NCI-H524 treated with DMSO at 0.1 percent for 48 hours (cell line): ENCODE results near the gene RABGAP1.

Experiments used
- DNase-seq: peaks from one replicate; lab custom pipeline; 2025; lab: John Stamatoyannopoulos, UW

The RABGAP1 gene

GRCh38 chr9:123046406-123047195 is 105.8 kb downstream of the RABGAP1 start:
- DNase-seq, result no peak

DNA sequence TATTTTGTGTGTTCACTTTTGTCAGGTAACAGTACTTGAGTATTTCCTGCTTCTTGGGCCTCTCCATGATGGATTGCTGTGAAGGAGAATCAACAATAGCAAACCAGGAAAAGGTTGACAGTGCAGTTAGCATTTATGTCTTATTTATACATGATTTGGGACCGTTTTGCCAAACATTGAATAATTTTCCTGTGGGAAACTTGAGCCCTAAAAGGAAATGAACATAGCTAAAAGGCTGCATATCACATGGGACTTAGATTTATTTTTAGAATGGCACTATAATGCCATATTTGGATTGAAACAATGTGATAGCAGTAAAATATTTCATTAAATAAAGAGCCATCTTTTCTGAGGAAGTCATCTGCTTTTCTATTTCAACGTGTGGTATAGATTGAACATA is 107.9 kb downstream of the RABGAP1 start:
- DNase-seq, result no peak

- DNase-seq, result no peak
Observed at GRCh38 chr9:123049589-123050222, 108.9 kb downstream of the RABGAP1 start.

DNA sequence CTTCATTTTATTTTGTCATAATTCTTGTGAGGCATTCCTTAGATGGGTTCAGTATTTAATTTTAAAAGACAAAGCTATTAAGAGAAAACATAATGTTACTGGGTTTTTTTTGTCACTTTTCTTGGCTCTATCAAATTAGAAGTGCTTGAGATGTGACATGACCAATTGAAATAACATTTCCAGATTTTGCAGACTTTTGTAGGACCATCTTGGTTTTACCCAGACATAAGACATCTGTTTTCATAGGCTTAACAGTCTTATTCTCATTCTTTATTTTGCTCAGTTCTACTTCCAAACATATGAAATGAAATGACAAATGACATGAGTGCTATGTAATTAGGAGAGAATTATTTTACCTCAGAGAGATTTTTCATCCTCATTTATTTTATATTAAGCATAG is 112.2 kb downstream of the RABGAP1 start:
- no peak for DNase-seq

GRCh38 chr9:123053711-123054110 is 112.9 kb downstream of the RABGAP1 start:
- no peak for DNase-seq

- no peak for DNase-seq
Observed at GRCh38 chr9:123058834-123059233, 118.0 kb downstream of the RABGAP1 start.

DNA sequence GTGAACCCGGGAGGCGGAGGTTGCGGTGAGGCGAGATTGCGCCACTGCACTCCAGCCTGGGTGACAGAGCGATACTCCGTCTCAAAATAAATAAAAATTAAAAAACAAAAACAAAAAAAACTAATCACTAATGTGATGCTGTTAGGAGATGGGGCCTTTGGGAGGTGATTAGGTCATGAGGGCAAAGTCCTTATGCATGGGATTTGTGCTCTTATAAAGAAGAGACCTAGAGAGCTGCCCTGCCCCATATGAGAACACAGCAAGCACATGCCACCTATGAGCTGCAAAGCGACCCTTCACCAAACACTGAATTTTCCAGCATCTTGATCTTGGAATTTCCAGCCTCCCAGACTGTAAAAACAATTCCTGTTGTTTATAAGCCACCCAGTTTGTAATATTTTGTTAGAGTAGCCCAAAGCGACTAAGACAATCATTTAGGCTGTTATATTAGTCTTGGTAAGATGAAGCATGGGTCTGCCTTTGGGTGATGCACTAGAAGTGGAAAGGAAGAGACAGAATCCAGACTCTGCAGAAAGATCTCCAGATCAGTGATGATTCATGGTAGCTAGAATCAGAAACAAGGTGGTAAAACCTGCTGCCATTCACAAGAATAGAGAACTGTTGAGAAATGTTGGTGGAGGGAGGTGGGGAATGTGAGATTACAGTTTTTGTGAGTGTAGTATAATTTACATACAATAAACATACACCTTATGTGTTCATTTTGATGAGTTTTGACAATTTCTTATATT is 118.8 kb downstream of the RABGAP1 start:
- DNase-seq, result no peak

- no peak for DNase-seq
Observed at GRCh38 chr9:123061216-123061615, 120.4 kb downstream of the RABGAP1 start.

DNA sequence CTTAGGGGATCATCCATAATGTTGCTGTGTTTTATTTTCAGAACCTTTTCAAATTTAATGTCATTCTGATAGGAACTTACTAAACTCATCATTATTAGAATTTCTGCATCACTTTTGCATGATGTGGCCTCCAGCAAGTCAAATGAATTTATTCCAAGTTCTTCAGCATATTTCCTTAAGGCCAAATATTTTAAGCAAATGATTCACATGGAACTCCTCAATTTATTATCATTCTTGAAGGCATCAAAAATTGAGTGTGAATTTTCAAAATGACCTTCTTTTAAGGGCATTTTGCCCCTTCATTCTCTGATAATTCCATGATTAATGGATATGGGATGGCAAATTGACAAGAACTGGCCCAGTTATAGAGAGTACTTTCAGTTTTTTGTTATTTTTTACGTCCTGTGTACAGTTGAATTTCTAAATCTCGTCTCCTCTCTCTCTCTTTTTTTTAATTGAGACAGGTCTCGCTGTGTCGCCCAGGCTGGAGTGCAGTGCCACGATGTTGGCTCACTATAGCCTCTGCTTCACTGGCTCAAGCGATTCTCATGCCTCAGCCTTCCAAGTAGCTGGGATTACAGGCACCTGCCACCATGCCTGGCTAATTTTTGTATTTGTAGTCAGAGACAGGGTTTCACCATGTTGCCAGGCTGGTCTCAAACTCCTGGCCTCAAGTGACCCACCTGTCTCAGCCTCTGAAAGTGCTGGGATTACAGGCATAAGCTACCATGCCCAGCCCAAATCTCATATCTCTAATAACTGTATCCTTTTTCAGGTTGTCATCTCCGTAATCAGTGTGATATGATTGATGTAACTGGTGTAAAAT is 121.7 kb downstream of the RABGAP1 start:
- no peak for DNase-seq

DNA sequence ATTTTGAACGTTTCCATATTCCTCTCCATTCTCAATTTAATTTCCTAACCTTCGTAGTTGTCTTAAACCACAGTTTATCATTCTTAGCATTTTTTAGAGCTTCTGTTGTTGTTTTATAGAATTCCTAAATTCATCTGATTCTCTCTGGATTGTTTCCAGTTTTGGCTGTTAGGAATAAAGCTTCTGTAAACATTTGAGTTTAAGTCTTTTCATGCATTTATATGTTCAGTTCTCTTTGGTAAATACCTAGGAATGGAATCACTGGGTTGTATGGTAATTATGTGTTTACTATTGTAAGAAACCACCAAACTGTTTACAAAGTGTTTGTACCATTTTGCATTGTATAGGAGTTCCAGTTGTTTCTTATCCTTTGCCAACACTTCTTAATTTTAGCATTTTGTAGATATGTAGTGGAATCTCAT is 122.4 kb downstream of the RABGAP1 start:
- no peak for DNase-seq

DNA sequence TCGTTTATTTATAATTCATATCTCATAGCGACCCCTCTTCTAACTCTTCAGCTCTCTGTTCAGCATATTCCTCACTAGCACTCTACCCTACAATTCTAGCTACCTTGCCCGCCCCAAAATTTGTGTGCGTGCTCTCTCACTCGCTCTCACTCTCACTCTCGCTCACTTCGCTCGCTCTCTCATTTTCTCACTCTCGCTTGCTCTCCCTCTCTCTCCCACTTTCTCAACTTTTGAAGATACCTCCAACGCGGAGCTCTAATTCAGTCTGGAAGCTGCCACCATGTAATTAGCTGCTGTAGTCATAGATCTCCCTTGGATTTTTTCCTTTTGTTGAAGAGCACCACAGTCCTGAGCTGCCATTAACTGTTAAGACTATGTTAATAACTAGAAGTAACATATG is 123.1 kb downstream of the RABGAP1 start:
- DNase-seq, result no peak

DNA sequence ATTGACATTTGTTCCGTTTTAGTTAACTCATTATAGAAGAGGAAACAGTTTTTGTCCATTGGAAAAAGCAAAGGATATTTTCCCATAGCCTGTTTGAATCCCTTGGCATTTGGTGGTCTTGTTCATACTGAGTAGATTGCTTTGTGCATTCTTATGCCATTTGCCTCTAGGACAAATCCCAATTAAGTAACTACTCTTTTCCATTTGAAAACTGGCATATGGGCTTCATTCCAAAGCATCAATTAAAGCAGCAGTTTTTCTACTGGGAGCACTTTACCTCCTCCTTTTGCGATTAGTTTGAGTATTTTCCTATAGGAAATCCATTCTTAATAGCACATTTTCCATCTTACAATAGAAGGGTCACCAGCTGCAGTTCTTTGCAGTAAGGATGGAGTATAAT is 123.9 kb downstream of the RABGAP1 start:
- no peak for DNase-seq

- DNase-seq, result no peak
Observed at GRCh38 chr9:123065196-123065595, 124.4 kb downstream of the RABGAP1 start.

- DNase-seq, result no peak
Observed at GRCh38 chr9:123067136-123067535, 126.3 kb downstream of the RABGAP1 start.

- DNase-seq, result no peak
Observed at GRCh38 chr9:123069010-123069481, 128.2 kb downstream of the RABGAP1 start.

- DNase-seq, result no peak
Observed at GRCh38 chr9:123070198-123070597, 129.4 kb downstream of the RABGAP1 start.

GRCh38 chr9:123072407-123072995 is 131.7 kb downstream of the RABGAP1 start:
- DNase-seq, result no peak

DNA sequence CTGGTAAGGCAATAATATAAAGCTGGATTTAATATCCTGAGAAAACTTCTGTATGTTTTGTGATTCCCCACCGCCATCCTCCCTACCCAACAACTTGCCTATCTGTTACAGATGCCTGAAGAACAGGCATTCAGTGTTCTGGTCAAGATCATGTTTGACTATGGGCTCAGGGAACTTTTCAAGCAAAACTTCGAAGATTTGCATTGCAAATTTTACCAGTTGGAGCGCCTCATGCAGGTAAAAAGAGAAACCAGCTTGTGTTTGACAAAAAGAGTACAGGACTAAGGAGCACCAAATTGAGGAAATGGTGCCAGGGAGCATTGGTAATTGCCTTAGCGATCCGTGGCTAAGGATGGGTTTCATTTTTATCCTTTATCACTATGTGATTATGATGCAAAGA is 132.6 kb downstream of the RABGAP1 start:
- DNase-seq, result no peak

DNA sequence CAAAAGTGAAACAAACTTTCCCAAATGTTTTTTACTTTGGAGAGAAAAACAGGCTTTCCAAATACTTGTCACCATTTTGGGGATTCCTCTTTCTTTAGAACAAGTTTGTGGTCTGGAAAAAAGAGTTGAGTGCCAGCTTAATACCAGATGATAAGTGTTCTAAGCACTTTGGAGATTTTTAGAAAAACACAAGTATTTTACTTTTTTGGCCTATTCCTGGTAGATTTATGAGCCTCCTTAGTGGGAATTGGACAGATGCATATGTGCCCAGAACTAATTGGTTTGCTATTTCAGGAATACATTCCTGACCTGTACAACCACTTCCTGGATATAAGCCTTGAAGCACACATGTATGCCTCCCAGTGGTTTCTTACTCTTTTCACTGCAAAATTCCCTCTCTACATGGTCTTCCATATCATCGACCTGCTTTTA is 133.2 kb downstream of the RABGAP1 start:
- no peak for DNase-seq

DNA sequence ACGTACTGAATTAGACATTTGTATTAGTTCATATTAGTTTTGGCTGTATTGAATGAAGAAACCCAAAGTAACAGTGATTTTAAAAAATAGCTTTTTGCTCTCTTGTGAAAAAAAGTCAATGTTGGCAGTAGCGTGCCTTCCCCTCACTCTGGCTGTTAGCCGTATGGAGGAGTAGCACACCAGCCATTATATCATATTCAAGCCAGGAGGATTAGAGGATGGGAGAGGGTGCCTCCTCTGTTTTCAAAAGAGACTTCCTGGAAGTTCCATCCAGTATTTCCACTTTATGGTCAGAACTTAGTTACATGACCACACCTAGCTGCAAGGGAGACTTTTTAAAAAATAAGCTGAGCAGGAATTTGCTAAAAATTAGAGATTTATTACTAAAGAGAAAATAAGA is 133.8 kb downstream of the RABGAP1 start:
- no peak for DNase-seq

DNA sequence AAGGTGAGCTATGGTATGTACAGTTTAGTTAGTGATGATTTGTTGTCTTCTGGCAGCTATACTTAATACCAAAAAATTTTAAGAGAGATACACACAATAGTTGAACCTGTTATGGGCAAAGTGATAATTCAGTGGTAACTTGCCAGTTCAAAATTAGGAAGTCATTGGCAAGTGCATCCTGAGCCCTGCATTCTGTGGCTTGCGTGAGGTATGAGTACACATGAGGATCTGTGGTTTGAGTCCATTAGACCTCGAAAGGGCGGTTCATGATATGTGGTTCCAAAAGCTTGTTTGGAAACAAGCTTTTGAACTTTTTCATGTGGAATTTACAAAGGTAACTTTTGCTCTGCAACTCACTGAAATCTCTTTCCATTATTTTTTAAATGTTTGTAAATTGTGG is 139.6 kb downstream of the RABGAP1 start:
- DNase-seq, result no peak

DNA sequence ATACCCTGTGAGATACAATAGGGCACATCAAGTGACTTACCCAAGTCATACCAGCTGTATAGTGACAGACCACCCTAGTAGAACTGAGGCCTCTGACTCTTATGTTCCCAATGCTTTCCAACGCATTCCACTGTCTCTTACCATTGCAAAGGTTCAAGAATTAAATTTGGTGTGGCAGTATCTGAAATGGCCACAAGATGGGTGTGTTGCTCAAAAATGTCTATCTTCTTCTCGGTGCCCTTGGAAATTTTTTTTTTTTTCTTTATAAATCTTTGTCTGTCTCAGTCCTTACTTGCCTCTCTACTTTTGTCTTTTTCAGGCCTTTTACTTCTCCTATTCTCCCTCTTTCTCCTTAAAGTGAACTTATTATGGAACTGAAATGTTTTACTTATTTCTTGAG is 141.0 kb downstream of the RABGAP1 start:
- no peak for DNase-seq
